ENCODE data around the gene GPR34.

Gene GPR34

GRCh38 chrX:41733939-41734338 is 45.2 kb downstream of the GPR34 start:
- DNase-seq (ENCODE audit: low read depth, low spot score): no peak

- peak; percentile 13 for DNase-seq (ENCODE audit: low read depth, low spot score)
Measured at GRCh38 chrX:41734530-41734929, 45.8 kb downstream of the GPR34 start.

- DNase-seq (ENCODE audit: low read depth, low spot score): no peak
Measured at GRCh38 chrX:41737065-41737464, 48.3 kb downstream of the GPR34 start.

- DNase-seq (ENCODE audit: low read depth, low spot score): no peak
Measured at GRCh38 chrX:41739871-41740270, 51.1 kb downstream of the GPR34 start.
